ENCODE data around the gene CRX. TPM values are rescaled to one million over a fixed set of nuclear protein-coding genes. Genes with fewer than 3 reads are reported as not detected.

CRX gene
- total and polyA plus RNA-seq, 2 of the 13 experiments (the other 11 are each of a cell fraction or from before 2014, with no cell fraction given), result not detected

DNA sequence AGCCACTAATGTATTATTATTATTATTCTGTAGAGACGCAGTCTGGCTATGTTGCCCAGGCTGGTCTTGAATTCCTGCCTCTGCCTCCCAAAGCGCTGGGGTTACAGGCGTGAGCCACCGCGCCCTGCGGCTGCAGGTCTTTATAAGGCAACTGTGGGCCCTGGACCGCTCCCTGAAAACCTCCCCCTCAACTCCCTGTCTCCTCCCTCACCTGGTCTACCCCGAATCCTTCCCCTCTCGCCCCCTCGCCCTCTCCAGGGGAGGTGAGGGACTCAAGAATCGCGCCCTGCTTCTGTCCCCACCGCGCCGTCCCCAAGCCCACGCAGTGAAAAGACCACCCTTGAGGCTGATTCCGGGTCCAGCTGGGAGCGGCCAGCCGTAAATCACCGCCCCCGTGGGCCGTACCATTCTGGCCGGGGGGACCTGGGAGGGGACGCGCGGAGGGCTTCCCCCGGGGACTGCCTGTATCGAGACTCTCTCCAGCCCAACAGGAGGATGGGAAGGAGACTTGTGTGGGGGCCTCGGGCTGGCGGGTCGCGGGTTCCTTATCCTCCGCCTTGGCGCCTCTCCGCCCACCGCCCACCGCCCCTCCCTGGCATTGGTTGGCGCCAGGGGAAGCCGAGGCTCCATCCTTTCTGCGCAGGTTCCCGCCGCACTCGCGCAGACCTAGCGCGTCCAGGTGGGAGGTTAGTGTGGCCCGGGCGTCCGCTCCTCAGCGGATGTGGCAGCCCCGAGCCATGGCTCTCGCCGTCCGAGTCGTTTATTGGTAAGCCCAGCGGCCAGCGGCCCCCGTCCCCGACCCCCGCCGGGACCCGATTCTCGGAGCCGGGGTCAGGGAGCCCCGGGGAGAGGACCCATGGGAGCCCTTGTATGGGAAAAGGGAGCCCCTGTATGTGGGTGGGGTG, 43.4 kb upstream of the CRX start, which contains the start of gene SELENOW (continued):
- TF ChIP-seq, protein P1, sequence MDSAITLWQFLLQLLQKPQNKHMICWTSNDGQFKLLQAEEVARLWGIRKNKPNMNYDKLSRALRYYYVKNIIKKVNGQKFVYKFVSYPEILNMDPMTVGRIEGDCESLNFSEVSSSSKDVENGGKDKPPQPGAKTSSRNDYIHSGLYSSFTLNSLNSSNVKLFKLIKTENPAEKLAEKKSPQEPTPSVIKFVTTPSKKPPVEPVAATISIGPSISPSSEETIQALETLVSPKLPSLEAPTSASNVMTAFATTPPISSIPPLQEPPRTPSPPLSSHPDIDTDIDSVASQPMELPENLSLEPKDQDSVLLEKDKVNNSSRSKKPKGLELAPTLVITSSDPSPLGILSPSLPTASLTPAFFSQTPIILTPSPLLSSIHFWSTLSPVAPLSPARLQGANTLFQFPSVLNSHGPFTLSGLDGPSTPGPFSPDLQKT (CRISPR knock-in tag; IDR thresholded peaks at IDR 0.05; ENCODE audit: borderline replicate concordance), result no peak
- TF ChIP-seq ZFP91 (CRISPR knock-in tag; IDR thresholded peaks at IDR 0.05; ENCODE audit: borderline replicate concordance) (peak; percentile 79; the same call in 1 of the 2 replicates), MAZ (IDR thresholded peaks at IDR 0.05; ENCODE audit: borderline replicate concordance, low read depth, low read length) (peak; percentile 62; the same call in 1 of the 2 replicates), MAZ (CRISPR knock-in tag; IDR thresholded peaks at IDR 0.05; ENCODE audit: low read depth) (peak; percentile 76; the same call in 1 of the 2 replicates), ZNF550 (CRISPR knock-in tag; IDR thresholded peaks at IDR 0.05; ENCODE audit: borderline replicate concordance) (no peak; the same call in 1 of the 2 replicates), ZBTB40 (IDR thresholded peaks at IDR 0.05) (no peak), ZBTB40 (CRISPR knock-in tag; IDR thresholded peaks at IDR 0.05) (peak; percentile 38; the same call in 1 of the 2 replicates), PHB2 (IDR thresholded peaks at IDR 0.05; ENCODE audit: partially characterized antibody) (no peak), CBFB (CRISPR knock-in tag; IDR thresholded peaks at IDR 0.05) (no peak; the same call in none of the 2 replicates), DDIT3 (CRISPR knock-in tag; IDR thresholded peaks at IDR 0.05) (no peak)
- TF ChIP-seq, protein P2, sequence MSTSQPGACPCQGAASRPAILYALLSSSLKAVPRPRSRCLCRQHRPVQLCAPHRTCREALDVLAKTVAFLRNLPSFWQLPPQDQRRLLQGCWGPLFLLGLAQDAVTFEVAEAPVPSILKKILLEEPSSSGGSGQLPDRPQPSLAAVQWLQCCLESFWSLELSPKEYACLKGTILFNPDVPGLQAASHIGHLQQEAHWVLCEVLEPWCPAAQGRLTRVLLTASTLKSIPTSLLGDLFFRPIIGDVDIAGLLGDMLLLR (CRISPR knock-in tag; IDR thresholded peaks at IDR 0.05), result no peak; the same call in 1 of the 2 replicates
- TF ChIP-seq, protein P3, sequence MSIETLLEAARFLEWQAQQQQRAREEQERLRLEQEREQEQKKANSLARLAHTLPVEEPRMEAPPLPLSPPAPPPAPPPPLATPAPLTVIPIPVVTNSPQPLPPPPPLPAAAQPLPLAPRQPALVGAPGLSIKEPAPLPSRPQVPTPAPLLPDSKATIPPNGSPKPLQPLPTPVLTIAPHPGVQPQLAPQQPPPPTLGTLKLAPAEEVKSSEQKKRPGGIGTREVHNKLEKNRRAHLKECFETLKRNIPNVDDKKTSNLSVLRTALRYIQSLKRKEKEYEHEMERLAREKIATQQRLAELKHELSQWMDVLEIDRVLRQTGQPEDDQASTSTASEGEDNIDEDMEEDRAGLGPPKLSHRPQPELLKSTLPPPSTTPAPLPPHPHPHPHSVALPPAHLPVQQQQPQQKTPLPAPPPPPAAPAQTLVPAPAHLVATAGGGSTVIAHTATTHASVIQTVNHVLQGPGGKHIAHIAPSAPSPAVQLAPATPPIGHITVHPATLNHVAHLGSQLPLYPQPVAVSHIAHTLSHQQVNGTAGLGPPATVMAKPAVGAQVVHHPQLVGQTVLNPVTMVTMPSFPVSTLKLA (IDR thresholded peaks at IDR 0.05), result no peak

All from HepG2 (cell line).